HepG2 (cell line): ENCODE results near the gene STS.

Experiments
- CEBPB ChIP-seq: IDR thresholded peaks from 2 replicates; pipeline ENCODE4 v1.6.1; 2011; ENCODE audit warnings: low read depth, low read length, improper control_type of control experiment, borderline replicate concordance
- DNMT3B ChIP-seq: conservative IDR thresholded peaks from 2 replicates; pipeline ENCODE4 v1.6.1; 2016; ENCODE audit warnings: missing biosample characterization, control low read depth
- MTF1 ChIP-seq: sonication (generic); formaldehyde crosslinking; IDR thresholded peaks from 2 replicates; pipeline ENCODE4 v1.5.0; 2020; ENCODE audit warnings: missing genetic modification reagents
- NCOR1 ChIP-seq: fragments of 200-600 bp; sonication (generic); IDR thresholded peaks from 2 replicates; pipeline ENCODE4 v1.7.0; 2017; ENCODE audit warnings: antibody characterized with exemption, low read length, borderline replicate concordance
- PHF8 ChIP-seq: sonication (generic); formaldehyde crosslinking; IDR thresholded peaks from 2 replicates; pipeline ENCODE4 v1.5.0; 2020; ENCODE audit warnings: missing genetic modification reagents
- POLR2A ChIP-seq, 2 experiments: IDR thresholded peaks; 2 replicates each; pipeline ENCODE4 v1.6.1; 2011; ENCODE audit warnings: low read depth in 2 of 2, low read length in 2 of 2, mild to moderate bottlenecking in 1 of 2, moderate library complexity in 1 of 2; ENCODE audit not compliant: insufficient read depth in 1 of 2
- POLR2AphosphoS5 ChIP-seq: IDR thresholded peaks from 2 replicates; pipeline ENCODE4 v1.6.1; 2012; ENCODE audit warnings: low read depth, low read length
- ZNF362 ChIP-seq: sonication (generic); formaldehyde crosslinking; IDR thresholded peaks from 2 replicates; pipeline ENCODE4 v1.4.0; 2020; ENCODE audit warnings: missing genetic modification reagents, mild to moderate bottlenecking, borderline replicate concordance
- ZNF782 ChIP-seq: sonication (generic); formaldehyde crosslinking; IDR thresholded peaks from 2 replicates; pipeline ENCODE4 v1.4.0; 2020; ENCODE audit warnings: missing genetic modification reagents, mild to moderate bottlenecking, borderline replicate concordance
- TF ChIP-seq, protein P1 (sequence below): sonication (generic); formaldehyde crosslinking; IDR thresholded peaks from 2 replicates; pipeline ENCODE4 v1.5.0; 2020; ENCODE audit warnings: mild to moderate bottlenecking, missing genetic modification reagents, moderate library complexity
- TF ChIP-seq, protein P2 (sequence below): sonication (generic); formaldehyde crosslinking; IDR thresholded peaks from 2 replicates; pipeline ENCODE4 v1.5.0; 2020; ENCODE audit warnings: missing genetic modification reagents, mild to moderate bottlenecking, borderline replicate concordance

GRCh38 chrX:7168371-7168770, 20.9 kb downstream of the STS start:
- TF ChIP-seq POLR2AphosphoS5: no peak
- TF ChIP-seq NCOR1: no peak
- TF ChIP-seq ZNF362 (CRISPR knock-in tag): no peak
- TF ChIP-seq, protein P1, sequence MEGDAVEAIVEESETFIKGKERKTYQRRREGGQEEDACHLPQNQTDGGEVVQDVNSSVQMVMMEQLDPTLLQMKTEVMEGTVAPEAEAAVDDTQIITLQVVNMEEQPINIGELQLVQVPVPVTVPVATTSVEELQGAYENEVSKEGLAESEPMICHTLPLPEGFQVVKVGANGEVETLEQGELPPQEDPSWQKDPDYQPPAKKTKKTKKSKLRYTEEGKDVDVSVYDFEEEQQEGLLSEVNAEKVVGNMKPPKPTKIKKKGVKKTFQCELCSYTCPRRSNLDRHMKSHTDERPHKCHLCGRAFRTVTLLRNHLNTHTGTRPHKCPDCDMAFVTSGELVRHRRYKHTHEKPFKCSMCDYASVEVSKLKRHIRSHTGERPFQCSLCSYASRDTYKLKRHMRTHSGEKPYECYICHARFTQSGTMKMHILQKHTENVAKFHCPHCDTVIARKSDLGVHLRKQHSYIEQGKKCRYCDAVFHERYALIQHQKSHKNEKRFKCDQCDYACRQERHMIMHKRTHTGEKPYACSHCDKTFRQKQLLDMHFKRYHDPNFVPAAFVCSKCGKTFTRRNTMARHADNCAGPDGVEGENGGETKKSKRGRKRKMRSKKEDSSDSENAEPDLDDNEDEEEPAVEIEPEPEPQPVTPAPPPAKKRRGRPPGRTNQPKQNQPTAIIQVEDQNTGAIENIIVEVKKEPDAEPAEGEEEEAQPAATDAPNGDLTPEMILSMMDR: no peak
- no peak for TF ChIP-seq POLR2A (IDR thresholded peaks at IDR 0.05; ENCODE audit: insufficient read depth in 1 of 2, low read depth in 2 of 2, low read length in 2 of 2)
- TF ChIP-seq, protein P2, sequence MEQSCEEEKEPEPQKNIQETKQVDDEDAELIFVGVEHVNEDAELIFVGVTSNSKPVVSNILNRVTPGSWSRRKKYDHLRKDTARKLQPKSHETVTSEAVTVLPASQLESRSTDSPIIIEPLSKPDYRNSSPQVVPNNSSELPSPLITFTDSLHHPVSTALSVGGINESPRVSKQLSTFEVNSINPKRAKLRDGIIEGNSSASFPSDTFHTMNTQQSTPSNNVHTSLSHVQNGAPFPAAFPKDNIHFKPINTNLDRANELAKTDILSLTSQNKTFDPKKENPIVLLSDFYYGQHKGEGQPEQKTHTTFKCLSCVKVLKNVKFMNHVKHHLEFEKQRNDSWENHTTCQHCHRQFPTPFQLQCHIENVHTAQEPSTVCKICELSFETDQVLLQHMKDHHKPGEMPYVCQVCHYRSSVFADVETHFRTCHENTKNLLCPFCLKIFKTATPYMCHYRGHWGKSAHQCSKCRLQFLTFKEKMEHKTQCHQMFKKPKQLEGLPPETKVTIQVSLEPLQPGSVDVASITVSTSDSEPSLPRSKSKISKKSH (CRISPR knock-in tag): no peak
- TF ChIP-seq ZNF782: no peak
- TF ChIP-seq DNMT3B (CRISPR knock-in tag): no peak
- no peak for TF ChIP-seq MTF1 (CRISPR knock-in tag)
- no peak for TF ChIP-seq PHF8 (CRISPR knock-in tag)
- no peak for TF ChIP-seq CEBPB
